Panc1 (cell line): Measurements from ENCODE around the gene GCA.

Source experiments
- CTCF ChIP-seq: fragments of 450-650 bp; IDR thresholded peaks from 2 replicates; pipeline ENCODE4 v1.5.1; 2017; ENCODE audit warnings: mild to moderate bottlenecking
- POLR2AphosphoS5 ChIP-seq: IDR thresholded peaks from 2 replicates; pipeline ENCODE4 v1.6.1; 2012; ENCODE audit warnings: mild to moderate bottlenecking, low read depth, low read length, moderate library complexity
- REST ChIP-seq, 2 experiments: IDR thresholded peaks; 2 replicates each; pipeline ENCODE4 v1.6.1; 2011 to 2012; ENCODE audit warnings: low read depth in 2 of 2, control low read depth in 1 of 2, low read length in 1 of 2, mild to moderate bottlenecking in 1 of 2, moderate library complexity in 1 of 2; ENCODE audit not compliant: insufficient read depth in 1 of 2
- SIN3A ChIP-seq: IDR thresholded peaks from 2 replicates; pipeline ENCODE4 v1.6.1; 2012; ENCODE audit warnings: low read depth, mild to moderate bottlenecking, low read length, moderate library complexity, borderline replicate concordance; ENCODE audit not compliant: insufficient read depth

GRCh38 chr2:162337868-162338267 is 6.1 kb upstream of the GCA start:
- no peak for TF ChIP-seq CTCF
- TF ChIP-seq REST (IDR thresholded peaks at IDR 0.05; ENCODE audit: insufficient read depth in 1 of 2, low read depth in 2 of 2, low read length in 1 of 2) = no peak
- TF ChIP-seq SIN3A = no peak
- TF ChIP-seq POLR2AphosphoS5 = no peak
